GM19035 (cell line): ENCODE results near the gene GATAD1.
A peak's percentile ranks its signal among the peaks of the same experiment; 100 is the strongest.
"Not testable (repeated sequence)": the region's sequence is repeated elsewhere in the genome, so short reads cannot be mapped to it uniquely, and the experiment has no call there.

ENCODE experiments used
- ATAC-seq: cut with Tn5 transposase; IDR thresholded peaks from one replicate; pipeline ENCODE4 v1.9.1; 2021; ENCODE audit not compliant: unreplicated experiment

Gene GATAD1

DNA sequence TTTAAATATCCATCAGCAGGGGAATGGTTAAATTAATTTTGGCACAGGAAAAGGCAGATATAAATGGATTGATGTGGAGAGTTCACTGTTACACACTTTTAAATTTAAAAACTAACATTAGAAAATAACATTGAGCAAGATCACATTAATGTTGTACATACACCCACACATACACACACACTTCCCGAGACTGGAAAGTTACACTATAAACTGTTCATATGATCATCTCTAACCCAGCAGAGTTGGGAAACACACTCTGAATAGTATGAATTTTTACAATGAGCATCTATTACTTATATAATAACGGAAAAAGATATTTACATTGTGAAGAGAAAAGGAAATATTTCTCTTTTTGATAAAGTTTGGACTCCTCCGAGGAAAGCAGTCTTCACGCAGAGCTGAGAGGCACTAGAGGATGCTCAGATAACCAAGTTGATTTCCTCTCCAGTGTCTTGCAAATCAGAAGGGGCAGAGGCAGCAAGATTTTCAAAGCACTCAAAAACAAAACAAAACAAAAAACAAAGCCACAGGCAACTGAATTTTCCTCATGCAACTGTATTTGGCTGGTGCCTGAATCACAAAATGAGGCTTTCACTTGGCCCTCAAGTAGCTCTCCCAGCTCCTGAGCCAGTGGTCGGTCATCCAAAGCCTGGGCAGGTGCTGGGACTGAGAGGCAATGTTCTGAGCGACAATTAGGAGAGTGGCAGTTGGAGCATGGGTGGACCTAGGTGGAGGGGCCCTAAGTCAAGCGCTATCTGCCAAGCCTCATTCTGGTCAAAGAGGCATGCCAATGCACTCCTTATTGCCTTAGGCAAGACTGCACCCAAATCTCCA is 10.5 kb upstream of the GATAD1 start:
- ATAC-seq: no peak

DNA sequence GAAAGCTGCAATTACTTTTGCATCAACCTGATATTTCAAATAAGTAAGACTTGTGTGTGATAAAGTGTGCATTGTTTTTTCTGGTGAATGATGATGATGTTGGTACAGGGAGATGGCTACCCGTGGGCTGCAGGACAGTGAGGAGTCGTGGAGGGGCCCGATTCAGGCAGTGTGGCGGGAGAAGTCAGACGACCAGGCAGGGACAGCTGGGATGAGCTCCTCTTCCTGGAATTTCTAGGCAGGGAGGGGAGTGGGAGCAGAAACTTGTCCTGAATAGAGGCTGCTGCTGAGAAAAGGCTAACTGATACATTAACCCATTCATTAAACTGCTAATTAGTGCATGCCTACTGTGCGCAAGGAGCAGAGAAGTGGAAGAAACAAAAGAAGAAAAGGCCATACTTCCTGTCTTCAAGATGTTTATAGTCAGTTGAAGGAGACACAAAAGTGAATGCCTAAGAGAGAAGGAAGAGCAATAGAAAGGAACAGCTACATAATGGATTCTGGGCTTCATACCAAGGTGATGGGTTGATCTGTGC is 9.3 kb upstream of the GATAD1 start:
- no peak for ATAC-seq

DNA sequence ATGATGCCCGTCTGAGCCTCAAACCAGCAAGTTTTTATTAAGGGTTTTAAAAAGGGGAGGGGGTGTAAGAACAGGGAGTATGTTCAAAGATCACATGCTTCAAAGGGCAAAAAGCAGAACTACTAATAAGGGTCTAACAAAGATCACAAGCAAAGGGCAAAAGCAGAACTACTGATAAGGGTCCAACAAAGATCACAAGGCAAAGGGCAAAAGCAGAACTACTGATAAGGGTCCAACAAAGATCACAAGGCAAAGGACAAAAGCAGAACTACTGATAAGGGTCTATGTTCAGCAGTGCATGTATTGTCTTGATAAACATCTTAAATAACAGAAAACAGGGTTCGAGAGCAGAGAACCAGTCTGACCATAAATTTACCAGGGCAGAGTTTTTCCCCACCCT is 4.6 kb upstream of the GATAD1 start:
- not testable (repeated sequence) for ATAC-seq

DNA sequence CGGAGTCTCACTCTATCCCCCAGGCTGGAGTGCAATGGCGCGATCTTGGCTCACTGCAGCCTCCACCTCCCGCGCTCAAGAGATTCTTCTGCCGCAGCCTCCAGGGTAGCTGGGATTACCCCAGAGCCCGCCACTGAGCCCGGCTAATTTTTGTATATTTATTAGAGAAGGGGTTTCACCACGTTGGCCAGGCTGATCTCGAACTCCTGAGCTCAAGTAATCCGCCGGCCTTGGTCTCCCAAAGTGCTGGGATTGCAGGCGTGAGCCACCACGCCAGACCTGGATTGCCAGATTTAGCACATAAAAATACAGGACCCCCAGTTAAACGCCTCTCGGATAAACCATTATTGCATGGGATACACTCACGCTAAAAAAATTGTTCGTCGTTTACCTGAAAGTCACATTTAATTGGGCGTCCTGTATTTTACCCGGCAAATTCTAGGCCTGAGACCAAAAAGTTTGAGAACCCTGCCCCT is 375 bp upstream of the GATAD1 start:
- ATAC-seq: no peak

GRCh38 chr7:92448205-92448747 is 994 bp downstream of the GATAD1 start:
- ATAC-seq: peak; percentile 45

- no peak for ATAC-seq
Measured at GRCh38 chr7:92451645-92452044, 4.4 kb downstream of the GATAD1 start.

- ATAC-seq: no peak
Measured at GRCh38 chr7:92456236-92456635, 9.0 kb downstream of the GATAD1 start.

DNA sequence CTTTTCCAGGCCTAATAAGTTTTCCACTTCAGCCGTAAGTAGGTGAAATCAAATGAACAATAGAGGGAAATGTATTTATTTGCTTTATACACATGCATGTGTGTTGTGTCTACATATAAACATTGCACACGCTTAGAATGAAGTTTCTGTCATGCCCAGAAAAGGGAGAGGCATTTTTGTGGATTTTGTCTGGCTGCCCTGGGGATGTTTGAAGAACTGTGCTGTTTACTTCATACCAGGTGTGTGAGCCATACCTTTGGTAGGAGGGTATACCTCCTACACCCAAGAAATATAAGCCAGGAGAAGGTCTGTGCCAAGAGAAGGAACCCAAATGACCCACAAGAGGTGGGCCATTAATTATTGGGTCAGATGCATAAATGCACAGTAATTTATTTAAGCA is 12.8 kb downstream of the GATAD1 start:
- no peak for ATAC-seq

- ATAC-seq: no peak
Measured at GRCh38 chr7:92460510-92460909, 13.2 kb downstream of the GATAD1 start.

- ATAC-seq: peak; percentile 69
Measured at GRCh38 chr7:92461027-92462003, 14.0 kb downstream of the GATAD1 start.

GRCh38 chr7:92462560-92462959 is 15.3 kb downstream of the GATAD1 start:
- no peak for ATAC-seq

DNA sequence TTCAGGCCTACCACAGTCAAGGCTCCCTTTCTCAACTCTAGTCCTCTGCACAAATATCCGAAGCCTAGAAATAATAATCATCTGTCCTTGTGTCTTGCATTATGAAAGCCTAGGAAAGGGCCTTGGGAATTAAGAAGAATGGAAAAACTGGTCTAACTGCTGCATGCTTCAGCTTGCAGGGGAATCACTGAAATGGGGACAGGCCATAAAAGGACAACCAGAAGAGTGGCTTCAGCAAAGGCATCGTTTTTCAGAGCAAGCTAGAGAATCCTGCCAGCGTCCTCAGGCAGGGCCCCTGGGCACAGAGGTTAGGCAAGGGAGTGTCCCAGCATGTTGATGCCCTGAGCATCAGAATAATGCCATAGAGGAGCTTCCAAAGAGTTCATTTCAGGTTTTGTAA is 17.2 kb downstream of the GATAD1 start:
- no peak for ATAC-seq

DNA sequence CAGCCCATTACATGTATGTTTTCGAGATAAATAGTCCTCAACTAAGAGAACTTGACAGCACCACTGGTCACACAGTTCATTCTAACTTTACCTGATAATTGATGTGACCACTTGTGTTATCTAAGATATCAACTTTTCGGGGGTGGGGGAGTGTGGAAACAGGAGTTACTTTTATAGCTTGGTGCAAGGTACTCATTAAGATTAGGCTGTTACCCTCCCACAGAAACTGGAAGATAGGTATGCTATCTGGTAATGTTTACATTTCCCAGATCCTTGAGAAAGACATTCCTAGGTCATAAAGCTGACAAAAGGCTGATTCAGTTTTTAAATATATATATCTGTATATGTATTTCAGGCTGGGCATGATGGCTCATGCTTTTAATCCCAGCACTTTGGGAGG is 19.4 kb downstream of the GATAD1 start:
- ATAC-seq: no peak

DNA sequence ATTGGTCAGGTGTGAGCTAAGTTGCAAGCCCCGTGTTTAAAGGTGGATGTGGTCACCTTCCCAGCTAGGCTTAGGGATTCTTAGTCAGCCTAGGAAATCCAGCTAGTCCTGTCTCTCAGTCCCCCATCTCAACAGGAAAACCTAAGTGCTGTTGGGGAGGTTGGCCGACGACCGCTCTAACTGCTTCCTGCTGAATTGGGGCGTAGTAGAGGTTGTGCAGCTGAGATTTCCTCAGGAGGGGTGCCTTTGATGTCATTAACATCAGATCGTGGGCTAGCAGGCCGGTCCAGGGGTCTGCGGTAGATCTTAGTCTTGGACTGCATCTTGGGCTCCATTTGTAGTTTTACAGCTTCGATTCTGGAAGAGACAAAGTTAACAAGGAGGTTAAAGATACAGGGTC is 21.3 kb downstream of the GATAD1 start:
- not testable (repeated sequence) for ATAC-seq

DNA sequence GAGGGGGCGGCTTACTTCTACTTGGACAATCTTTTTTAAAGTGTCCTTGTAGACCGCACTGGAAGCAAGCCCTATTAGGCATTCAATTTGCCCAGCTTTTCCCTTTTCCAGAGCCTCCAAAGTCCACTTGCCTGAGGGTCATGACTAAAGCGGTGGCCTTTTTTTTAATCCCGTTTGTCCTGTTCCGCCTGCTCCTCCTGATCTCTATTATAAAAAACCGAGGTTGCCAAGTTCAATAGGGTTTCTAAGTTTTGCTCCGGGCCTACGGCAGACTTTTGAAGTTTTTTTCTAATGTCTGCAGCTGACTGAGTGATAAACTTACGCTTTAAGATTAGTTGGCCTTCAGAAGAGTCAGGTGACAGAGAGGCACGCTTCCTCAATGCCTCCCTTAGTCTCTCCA is 26.7 kb downstream of the GATAD1 start:
- not testable (repeated sequence) for ATAC-seq

DNA sequence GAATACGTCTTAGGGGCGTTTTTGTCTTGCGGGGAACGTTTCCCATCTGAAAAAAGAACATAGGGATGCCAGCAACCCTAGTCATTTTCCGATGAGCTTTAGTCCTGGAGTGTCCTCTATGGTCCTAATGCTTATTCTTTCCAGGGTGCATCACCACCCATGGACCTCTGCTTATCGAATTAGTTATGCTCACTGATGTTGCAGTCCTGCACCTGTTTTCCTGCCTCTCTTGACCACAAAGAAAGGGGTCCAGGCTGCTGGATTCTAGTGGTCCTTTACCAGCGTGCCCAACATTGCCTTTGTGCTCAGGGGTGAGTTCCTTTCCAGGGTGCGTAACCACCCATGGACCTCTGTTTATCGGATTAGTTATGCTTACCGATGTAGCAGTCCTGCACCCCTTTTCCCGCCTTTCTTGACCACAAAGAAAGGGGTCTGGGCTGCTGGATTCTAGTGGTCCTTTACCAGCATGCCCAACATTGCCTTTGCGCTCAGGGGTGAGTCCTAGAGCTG is 28.0 kb downstream of the GATAD1 start:
- not testable (repeated sequence) for ATAC-seq

DNA sequence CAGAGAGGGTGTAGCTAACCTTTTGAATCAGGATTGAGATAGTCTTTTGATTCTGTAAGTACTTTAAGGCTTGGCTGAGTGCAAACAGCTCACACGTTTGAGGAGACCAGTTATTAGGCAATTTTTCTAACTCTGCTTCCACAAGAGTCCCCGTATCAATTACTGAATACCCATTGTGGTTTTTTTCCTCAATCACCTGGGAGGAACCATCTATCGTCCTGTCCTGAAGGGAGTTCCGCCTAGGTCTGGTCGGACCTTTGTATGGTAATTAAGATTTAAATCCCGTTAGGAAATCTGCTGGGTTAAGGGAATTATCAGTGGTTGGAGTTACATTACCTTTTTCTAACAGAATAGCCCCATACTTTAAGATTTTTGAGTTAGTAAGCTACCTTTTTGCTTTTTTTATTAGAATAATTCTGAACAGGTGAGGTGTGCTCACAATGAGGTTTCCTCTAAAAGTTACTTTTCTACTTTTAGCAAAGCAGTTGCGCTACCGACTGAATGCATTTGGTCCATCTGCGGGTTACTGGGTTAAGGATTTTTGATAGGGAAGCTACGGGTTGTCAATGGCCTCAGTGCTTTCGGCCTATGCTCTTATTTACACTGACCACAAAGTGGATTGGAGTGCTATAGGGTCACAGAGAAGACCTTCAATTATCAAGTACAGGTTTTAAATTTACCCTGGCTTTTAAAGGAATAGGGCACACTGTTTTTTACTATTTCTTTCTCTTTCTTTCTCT is 28.7 kb downstream of the GATAD1 start:
- not testable (repeated sequence) for ATAC-seq

- not testable (repeated sequence) for ATAC-seq
Measured at GRCh38 chr7:92477681-92478080, 30.4 kb downstream of the GATAD1 start, which contains the start of gene ERVW-1. Gene ERVW-1 (minus strand): TSS chr7:92477946. CDS start chr7:92470381, 7,565 bp downstream.

DNA sequence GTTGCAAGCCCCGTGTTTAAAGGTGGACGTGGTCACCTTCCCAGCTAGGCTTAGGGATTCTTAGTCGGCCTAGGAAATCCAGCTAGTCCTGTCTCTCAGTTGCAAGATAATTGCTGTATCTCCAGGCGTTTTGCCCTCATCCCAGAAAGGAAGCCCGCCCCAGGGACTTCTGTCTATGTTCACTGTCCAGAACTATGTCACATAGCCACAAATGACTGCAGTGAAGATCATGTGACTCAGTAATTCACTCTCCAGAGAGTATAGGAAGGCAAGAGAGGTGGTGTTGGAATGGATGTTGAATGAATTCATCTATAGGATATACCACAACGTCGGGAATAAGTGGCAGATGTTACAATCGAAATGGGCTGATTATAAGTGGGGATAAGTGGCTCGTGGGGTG is 30.8 kb downstream of the GATAD1 start:
- no peak for ATAC-seq

DNA sequence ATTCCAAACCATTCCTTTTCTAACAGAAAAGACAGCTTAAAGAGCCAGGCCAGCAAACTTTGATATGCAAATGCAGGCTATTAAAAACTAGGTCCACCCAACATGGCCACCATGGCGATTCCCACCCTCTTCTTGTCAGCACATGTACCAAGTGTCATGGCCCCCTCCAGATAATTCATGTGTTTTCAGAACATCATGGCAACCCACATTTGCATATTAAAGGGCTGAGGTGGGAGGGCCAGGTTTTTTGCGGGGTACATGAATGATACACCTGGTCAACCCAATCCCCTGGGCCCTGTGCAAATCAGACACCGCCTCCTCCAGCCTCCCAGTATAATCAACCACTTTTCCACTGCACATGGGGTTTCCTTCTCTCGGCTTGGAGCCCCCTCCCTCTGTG is 31.4 kb downstream of the GATAD1 start:
- ATAC-seq: no peak
